ENCODE results near the gene NDUFA12. TPM values are rescaled to one million over a fixed set of nuclear protein-coding genes. Genes with fewer than 3 reads are reported as not detected.

Gene NDUFA12
- total and polyA plus RNA-seq, 2 of the 13 experiments (the other 11 are each of a cell fraction or from before 2014, with no cell fraction given), result 101 to 173 TPM

GRCh38 chr12:95003213-95003920 lies at the start of gene NDUFA12 (continued):
- TF ChIP-seq ZNF878 (CRISPR knock-in tag; IDR thresholded peaks at IDR 0.05) (no peak), ZC3H4 (CRISPR knock-in tag; IDR thresholded peaks at IDR 0.05; ENCODE audit: borderline replicate concordance) (no peak), SKIL (CRISPR knock-in tag; IDR thresholded peaks at IDR 0.05; ENCODE audit: borderline replicate concordance) (no peak), MEIS2 (CRISPR knock-in tag; IDR thresholded peaks at IDR 0.05) (no peak; the same call in 1 of the 2 replicates), ZNF841 (CRISPR knock-in tag; IDR thresholded peaks at IDR 0.05; ENCODE audit: borderline replicate concordance) (no peak; the same call in 1 of the 2 replicates), ZNF280B (CRISPR knock-in tag; IDR thresholded peaks at IDR 0.05; ENCODE audit: borderline replicate concordance) (peak; percentile 93), ZFP91 (CRISPR knock-in tag; IDR thresholded peaks at IDR 0.05; ENCODE audit: borderline replicate concordance) (peak; percentile 95), ATAD3A (CRISPR knock-in tag; IDR thresholded peaks at IDR 0.05) (no peak), TRIM24 (CRISPR knock-in tag; IDR thresholded peaks at IDR 0.05) (no peak), SP140L (CRISPR knock-in tag; IDR thresholded peaks at IDR 0.05; ENCODE audit: borderline replicate concordance) (no peak), ZFP62 (CRISPR knock-in tag; IDR thresholded peaks at IDR 0.05) (no peak), TEAD2 (CRISPR knock-in tag; IDR thresholded peaks at IDR 0.05) (no peak), ZNF629 (CRISPR knock-in tag; conservative IDR thresholded peaks at IDR 0.05) (0 out of 2 replicates have a peak, but pooled peaks have one; percentile 11), MTF1 (CRISPR knock-in tag; IDR thresholded peaks at IDR 0.05) (0 out of 2 replicates have a peak, but pooled peaks have one; percentile 48), RFX1 (IDR thresholded peaks at IDR 0.05) (no peak), TCF7L2 (IDR thresholded peaks at IDR 0.05; ENCODE audit: low read depth, low read length) (no peak)
- TF ChIP-seq, protein P1, sequence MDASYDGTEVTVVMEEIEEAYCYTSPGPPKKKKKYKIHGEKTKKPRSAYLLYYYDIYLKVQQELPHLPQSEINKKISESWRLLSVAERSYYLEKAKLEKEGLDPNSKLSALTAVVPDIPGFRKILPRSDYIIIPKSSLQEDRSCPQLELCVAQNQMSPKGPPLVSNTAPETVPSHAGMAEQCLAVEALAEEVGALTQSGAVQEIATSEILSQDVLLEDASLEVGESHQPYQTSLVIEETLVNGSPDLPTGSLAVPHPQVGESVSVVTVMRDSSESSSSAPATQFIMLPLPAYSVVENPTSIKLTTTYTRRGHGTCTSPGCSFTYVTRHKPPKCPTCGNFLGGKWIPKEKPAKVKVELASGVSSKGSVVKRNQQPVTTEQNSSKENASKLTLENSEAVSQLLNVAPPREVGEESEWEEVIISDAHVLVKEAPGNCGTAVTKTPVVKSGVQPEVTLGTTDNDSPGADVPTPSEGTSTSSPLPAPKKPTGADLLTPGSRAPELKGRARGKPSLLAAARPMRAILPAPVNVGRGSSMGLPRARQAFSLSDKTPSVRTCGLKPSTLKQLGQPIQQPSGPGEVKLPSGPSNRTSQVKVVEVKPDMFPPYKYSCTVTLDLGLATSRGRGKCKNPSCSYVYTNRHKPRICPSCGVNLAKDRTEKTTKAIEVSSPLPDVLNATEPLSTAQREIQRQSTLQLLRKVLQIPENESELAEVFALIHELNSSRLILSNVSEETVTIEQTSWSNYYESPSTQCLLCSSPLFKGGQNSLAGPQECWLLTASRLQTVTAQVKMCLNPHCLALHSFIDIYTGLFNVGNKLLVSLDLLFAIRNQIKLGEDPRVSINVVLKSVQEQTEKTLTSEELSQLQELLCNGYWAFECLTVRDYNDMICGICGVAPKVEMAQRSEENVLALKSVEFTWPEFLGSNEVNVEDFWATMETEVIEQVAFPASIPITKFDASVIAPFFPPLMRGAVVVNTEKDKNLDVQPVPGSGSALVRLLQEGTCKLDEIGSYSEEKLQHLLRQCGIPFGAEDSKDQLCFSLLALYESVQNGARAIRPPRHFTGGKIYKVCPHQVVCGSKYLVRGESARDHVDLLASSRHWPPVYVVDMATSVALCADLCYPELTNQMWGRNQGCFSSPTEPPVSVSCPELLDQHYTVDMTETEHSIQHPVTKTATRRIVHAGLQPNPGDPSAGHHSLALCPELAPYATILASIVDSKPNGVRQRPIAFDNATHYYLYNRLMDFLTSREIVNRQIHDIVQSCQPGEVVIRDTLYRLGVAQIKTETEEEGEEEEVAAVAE (CRISPR knock-in tag; IDR thresholded peaks at IDR 0.05; ENCODE audit: borderline replicate concordance), result peak; percentile 87; the same call in 1 of the 2 replicates
- TF ChIP-seq, protein P2, sequence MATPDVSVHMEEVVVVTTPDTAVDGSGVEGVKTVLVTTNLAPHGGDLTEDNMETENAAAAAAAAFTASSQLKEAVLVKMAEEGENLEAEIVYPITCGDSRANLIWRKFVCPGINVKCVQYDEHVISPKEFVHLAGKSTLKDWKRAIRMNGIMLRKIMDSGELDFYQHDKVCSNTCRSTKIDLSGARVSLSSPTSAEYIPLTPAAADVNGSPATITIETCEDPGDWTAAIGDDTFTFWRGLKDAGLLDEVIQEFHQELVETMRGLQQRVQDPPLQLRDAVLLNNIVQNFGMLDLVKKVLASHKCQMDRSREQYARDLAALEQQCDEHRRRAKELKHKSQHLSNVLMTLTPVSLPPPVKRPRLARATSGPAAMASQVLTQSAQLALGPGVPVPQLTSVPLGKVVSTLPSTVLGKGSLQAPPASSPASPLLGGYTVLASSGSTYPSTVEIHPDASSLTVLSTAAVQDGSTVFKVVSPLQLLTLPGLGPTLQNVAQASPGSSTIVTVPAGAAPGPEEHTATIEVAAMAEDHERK (CRISPR knock-in tag; IDR thresholded peaks at IDR 0.05; ENCODE audit: low read depth), result 0 out of 2 replicates have a peak, but pooled peaks have one; percentile 24
